A673 (cell line): Measurements from ENCODE around the gene SSNA1. TPM values are rescaled to one million over a fixed set of nuclear protein-coding genes. Genes with fewer than 3 reads are reported as not detected.

Experiments used
- BruUV-seq: library from RNA; stranded (reverse); fragments of 400-500 nt; replicated peaks from 2 replicates; lab custom pipeline; 2021; lab: Mats Ljungman, UMichigan
- CTCF ChIA-PET: fragments of 300-600 bp; sonication (Branson Sonifier 250); formaldehyde crosslinking; loops from one replicate; lab custom pipeline; 2022; ENCODE audit warnings: antibody characterized with exemption; lab: Charles Lee
- POLR2A ChIA-PET: fragments of 300-600 bp; sonication (Branson Sonifier 250); formaldehyde crosslinking; loops from one replicate; lab custom pipeline; 2022; ENCODE audit warnings: antibody characterized with exemption; ENCODE audit not compliant: low non-redundant PET; lab: Charles Lee
- DNase-seq: peaks from one replicate; pipeline ENCODE4 v3.0.0-alpha.2; 2015; ENCODE audit warnings: low spot score
- H3K27ac ChIP-seq: fragments of 200-600 bp; sonication (generic); 2 replicates; pipeline ENCODE4 v1.5.1; 2016; ENCODE audit warnings: mixed run types, low read depth, mild to moderate bottlenecking, mixed read lengths, antibody characterized with exemption, low read length; ENCODE audit not compliant: poor library complexity, severe bottlenecking
- H3K27me3 ChIP-seq: fragments of 200-600 bp; sonication (generic); replicated peaks from 2 replicates; pipeline ENCODE4 v1.6.1; 2017; ENCODE audit warnings: mixed run types, low read depth, mild to moderate bottlenecking, mixed read lengths, antibody characterized with exemption, low read length; ENCODE audit not compliant: insufficient read depth, poor library complexity
- H3K36me3 ChIP-seq: fragments of 200-600 bp; sonication (generic); 2 replicates; pipeline ENCODE4 v1.6.1; 2016; ENCODE audit warnings: mixed run types, mild to moderate bottlenecking, mixed read lengths, antibody characterized with exemption, low read length; ENCODE audit not compliant: insufficient read depth, poor library complexity, severe bottlenecking
- H3K4me1 ChIP-seq: fragments of 200-600 bp; sonication (generic); 2 replicates; pipeline ENCODE4 v1.6.1; 2017; ENCODE audit warnings: mixed run types, mild to moderate bottlenecking, mixed read lengths, antibody characterized with exemption, low read length; ENCODE audit not compliant: insufficient read depth, poor library complexity, severe bottlenecking
- H3K4me3 ChIP-seq: fragments of 200-600 bp; sonication (generic); 2 replicates; pipeline ENCODE4 v1.5.1; 2016; ENCODE audit warnings: low read depth, mixed run types, mild to moderate bottlenecking, mixed read lengths, low read length; ENCODE audit not compliant: poor library complexity, severe bottlenecking
- H3K9me3 ChIP-seq: fragments of 200-600 bp; sonication (generic); 2 replicates; pipeline ENCODE4 v1.6.1; 2016; ENCODE audit warnings: mixed run types, low read depth, mild to moderate bottlenecking, mixed read lengths, antibody characterized with exemption, low read length; ENCODE audit not compliant: poor library complexity, severe bottlenecking
- EZH2 ChIP-seq: fragments of 200-600 bp; sonication (generic); IDR thresholded peaks from 2 replicates; pipeline ENCODE4 v1.6.1; 2017; ENCODE audit warnings: borderline replicate concordance, low read depth, mild to moderate bottlenecking, mixed read lengths, antibody characterized with exemption, low read length; ENCODE audit not compliant: poor library complexity, severe bottlenecking
- intact Hi-C: fragments of 100-400 bp; cut with micrococcal nuclease; formaldehyde crosslinking; loops from one replicate; pipeline ENCODE4 v1.10.0; 2022; ENCODE audit not compliant: unreplicated experiment
- total RNA-seq: library from RNA; stranded (reverse); gene quantifications from 2 replicates; pipeline ENCODE4 v1.2.3, GENCODE V29; 2021
- TF ChIP-seq, protein P1 (sequence below): fragments of 300-800, 200-600 bp; sonication (generic); conservative IDR thresholded peaks from 2 replicates; pipeline ENCODE4 v1.5.1; 2017; ENCODE audit warnings: low read depth, mild to moderate bottlenecking, antibody characterized with exemption, low read length, moderate library complexity, mixed read lengths

Gene SSNA1
- total RNA-seq, 1 experiment from 2014 or later = 87.3 TPM

DNA sequence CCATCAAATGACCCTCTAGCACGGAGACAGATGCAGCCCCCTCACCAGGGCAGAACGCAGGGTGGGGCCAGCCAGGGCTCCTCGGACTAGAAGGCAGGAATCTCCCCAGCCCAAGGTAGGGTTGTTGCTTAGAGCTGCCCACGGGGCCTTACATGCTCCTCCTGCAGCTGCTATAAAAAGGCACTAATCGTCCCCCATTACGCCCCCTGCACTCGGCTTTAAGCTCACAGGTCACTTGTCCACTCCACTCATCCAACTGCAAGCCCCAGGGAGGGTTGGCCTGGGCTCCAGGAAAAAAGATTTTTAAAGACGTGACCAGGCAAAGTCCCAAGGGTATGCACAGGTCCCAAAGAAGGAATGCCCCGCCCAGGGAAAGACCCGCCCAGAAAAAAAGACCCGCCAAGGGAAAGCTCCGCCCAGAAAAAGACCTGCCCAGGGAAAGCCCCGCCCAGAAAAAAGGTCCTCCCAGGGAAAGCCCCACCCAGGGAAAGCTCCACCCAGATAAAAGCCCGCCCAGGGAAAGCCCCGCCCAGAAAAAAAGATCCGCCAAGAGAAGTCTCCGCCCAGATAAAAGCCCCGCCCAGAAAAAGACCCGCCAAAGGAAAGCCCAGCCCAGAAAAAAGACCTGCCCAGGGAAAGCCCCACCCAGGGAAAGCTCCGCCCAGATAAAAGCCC is 38.4 kb upstream of the SSNA1 start:
- POLR2A ChIA-PET = interaction anchor here (0.7 kb wide), 1 partner anchor 24 kb away, joined by 7 read pairs; no protein-coding TSS in a partner anchor
- BruUV-seq = no TSS peak
- peaks cover 5% of the 10 kb centered on the region for H3K27me3 ChIP-seq
- DNase-seq = no peak
- H3K4me3 ChIP-seq = no peak overlapping the region
- H3K4me1 ChIP-seq = peaks cover 5% of the 10 kb centered on the region
- intact Hi-C loops = no loop called here
- CTCF ChIA-PET = interaction anchor here (0.6 to 1.5 kb wide), 2 partner anchors 87 to 297 kb away, joined by 3 to 9 read pairs; no protein-coding TSS in a partner anchor
- TF ChIP-seq, protein P1, sequence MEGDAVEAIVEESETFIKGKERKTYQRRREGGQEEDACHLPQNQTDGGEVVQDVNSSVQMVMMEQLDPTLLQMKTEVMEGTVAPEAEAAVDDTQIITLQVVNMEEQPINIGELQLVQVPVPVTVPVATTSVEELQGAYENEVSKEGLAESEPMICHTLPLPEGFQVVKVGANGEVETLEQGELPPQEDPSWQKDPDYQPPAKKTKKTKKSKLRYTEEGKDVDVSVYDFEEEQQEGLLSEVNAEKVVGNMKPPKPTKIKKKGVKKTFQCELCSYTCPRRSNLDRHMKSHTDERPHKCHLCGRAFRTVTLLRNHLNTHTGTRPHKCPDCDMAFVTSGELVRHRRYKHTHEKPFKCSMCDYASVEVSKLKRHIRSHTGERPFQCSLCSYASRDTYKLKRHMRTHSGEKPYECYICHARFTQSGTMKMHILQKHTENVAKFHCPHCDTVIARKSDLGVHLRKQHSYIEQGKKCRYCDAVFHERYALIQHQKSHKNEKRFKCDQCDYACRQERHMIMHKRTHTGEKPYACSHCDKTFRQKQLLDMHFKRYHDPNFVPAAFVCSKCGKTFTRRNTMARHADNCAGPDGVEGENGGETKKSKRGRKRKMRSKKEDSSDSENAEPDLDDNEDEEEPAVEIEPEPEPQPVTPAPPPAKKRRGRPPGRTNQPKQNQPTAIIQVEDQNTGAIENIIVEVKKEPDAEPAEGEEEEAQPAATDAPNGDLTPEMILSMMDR = no peak
- TF ChIP-seq EZH2 = no peak
- H3K27ac ChIP-seq = no peak overlapping the region
- no peaks in the 10 kb centered on the region for H3K9me3 ChIP-seq
- H3K36me3 ChIP-seq = no peaks in the 10 kb centered on the region

DNA sequence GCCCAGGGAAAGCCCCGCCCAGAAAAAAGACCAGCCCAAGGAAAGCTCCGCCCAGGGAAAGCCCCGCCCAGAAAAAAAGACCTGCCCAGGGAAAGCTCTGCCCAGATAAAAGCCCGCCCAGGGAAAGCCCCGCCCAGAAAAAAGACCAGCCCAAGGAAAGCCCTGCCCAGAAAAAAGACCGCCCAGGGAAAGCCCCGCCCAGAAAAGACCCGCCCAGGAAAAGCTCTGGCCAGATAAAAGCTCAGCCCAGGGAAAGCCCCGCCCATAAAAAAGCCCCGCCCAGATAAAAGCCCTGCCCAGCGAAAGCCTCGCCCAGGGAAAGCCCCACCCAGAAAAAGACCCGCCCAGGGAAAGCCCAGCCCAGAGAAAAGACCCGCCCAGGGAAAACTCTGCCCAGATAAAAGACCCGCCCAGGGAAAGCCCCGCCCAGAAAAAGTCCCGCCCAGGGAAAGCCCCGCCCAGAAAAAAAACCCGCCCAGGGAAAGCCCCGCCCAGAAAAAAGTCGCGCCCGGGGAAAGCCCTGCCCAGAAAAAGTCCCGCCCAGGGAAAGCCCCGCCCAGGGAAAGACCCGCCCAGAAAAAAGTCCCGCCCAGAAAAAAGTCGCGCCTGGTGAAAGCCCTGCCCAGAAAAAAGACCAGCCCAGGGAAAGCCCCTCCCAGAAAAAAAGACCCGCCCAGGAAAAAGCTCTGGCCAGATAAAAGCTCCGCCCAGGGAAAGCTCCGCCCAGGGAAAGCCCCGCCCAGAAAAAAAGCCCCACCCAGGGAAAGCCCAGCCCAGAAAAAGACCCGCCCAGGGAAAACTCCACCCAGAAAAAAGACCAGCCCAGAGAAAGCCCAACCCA is 37.6 kb upstream of the SSNA1 start:
- CTCF ChIA-PET = interaction anchor here (0.6 to 1.5 kb wide), 4 partner anchors 22 to 296 kb away, joined by 3 to 15 read pairs (median 6); no protein-coding TSS in a partner anchor
- TF ChIP-seq, protein P1 = no peak

DNA sequence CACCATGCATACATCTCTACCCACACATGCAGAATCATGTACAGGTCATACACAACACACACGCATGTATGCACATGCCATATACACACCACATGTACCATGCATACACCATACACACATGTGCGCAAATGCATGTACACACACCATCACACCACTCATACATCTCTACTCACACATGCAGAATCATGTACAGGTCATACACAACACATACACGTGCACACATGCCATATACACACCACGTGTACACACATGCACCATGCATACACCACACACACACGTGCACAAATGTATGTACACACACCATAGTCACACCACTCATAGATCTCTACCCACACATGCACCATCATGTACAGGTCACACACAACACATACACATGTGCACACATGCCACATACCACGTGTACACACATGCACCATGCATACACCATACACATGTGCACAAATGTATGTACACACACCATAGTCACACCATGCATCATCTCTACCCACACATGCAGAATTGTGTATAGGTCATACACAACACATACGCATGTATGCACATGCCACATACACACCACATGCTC is 35.6 kb upstream of the SSNA1 start:
- intact Hi-C loops = no loop called here
- Histone ChIP-seq H3K27ac (no peak overlapping the region), H3K27me3 (no peaks in the 10 kb centered on the region), H3K4me3 (no peak overlapping the region), H3K9me3 (no peaks in the 10 kb centered on the region), H3K4me1 (peaks cover 10% of the 10 kb centered on the region), H3K36me3 (no peaks in the 10 kb centered on the region)
- TF ChIP-seq, protein P1 = no peak
- no peak for TF ChIP-seq EZH2
- BruUV-seq = no TSS peak
- ChIA-PET CTCF (no interaction called here), POLR2A (no interaction called here)
- no peak for DNase-seq

More for the DNA sequence above, 37.6 kb upstream of the SSNA1 start:
- Histone ChIP-seq H3K36me3 (no peaks in the 10 kb centered on the region), H3K4me3 (no peak overlapping the region), H3K4me1 (peaks cover 5% of the 10 kb centered on the region), H3K27ac (no peak overlapping the region), H3K9me3 (no peaks in the 10 kb centered on the region), H3K27me3 (peaks cover 3% of the 10 kb centered on the region)
- intact Hi-C loops = no loop called here
- POLR2A ChIA-PET = interaction anchor here (0.6 to 0.7 kb wide), 2 partner anchors 19 to 24 kb away, joined by 7 to 9 read pairs; no protein-coding TSS in a partner anchor
- DNase-seq = peak; percentile 76
- no TSS peak for BruUV-seq
